HCT116 (cell line): ENCODE results near the gene POU3F2. TPM values are rescaled to one million over a fixed set of nuclear protein-coding genes. Genes with fewer than 3 reads are reported as not detected.

Experiments
- ATAC-seq: fragments of 200-7000 bp; cut with Tn5 transposase; 2 replicates; pipeline ENCODE4 v1.9.1; 2020; ENCODE audit warnings: mild to moderate bottlenecking, moderate library complexity
- BruUV-seq: library from RNA; stranded (reverse); fragments of 400-500 nt; replicated peaks from 2 replicates; lab custom pipeline; 2021; lab: Mats Ljungman, UMichigan
- CTCF ChIA-PET: fragments of 300-600 bp; sonication (Branson Sonifier 250); formaldehyde crosslinking; loops from one replicate; lab custom pipeline; 2021; ENCODE audit warnings: antibody characterized with exemption; lab: Charles Lee
- POLR2A ChIA-PET: fragments of 300-600, 350-600 bp; sonication (Branson Sonifier 250); formaldehyde crosslinking; loops from one replicate; lab custom pipeline; 2021; ENCODE audit warnings: antibody characterized with exemption; lab: Charles Lee
- RAD21 ChIA-PET, 2 experiments: fragments of 300-600 bp; sonication (Branson Sonifier 250); formaldehyde crosslinking; loops; one replicate each; lab custom pipeline; 2023; ENCODE audit warnings: low total read pairs in 2 of 2; ENCODE audit not compliant: uncharacterized antibody in 2 of 2, unreplicated experiment in 2 of 2, low non-redundant PET in 1 of 2; lab: Charles Lee
- DNase-seq: peaks from one replicate; pipeline ENCODE4 v3.0.0-alpha.2; 2010; ENCODE audit warnings: low read depth, low spot score
- H2AFZ ChIP-seq: fragments of 200-600 bp; shearing (Covaris generic), sonication (generic); 2 replicates; pipeline ENCODE4 v1.6.1; 2017; ENCODE audit warnings: low read depth, mixed run types, mixed read lengths, antibody characterized with exemption, low read length; ENCODE audit not compliant: poor library complexity, severe bottlenecking
- H3K27ac ChIP-seq: 2 replicates; pipeline ENCODE4 v1.5.1; 2012; ENCODE audit warnings: low read depth, low read length
- H3K27me3 ChIP-seq: fragments of 200-600 bp; sonication (generic); 2 replicates; pipeline ENCODE4 v1.6.1; 2016; ENCODE audit warnings: mixed run types, low read length, mixed read lengths; ENCODE audit not compliant: insufficient read depth
- H3K36me3 ChIP-seq, 2 experiments: fragments of 200-500 bp in 1 of 2; fragments of 200-600 bp in 1 of 2; sonication (Bioruptor generic) in 1 of 2; sonication (generic) in 1 of 2; 2 replicates each; pipeline versions ENCODE4 v1.5.1 to v1.6.1; 2014 to 2016; ENCODE audit warnings: low read length in 2 of 2, inconsistent platforms in 1 of 2, mixed read lengths in 1 of 2, mixed run types in 1 of 2; ENCODE audit not compliant: insufficient read depth in 2 of 2, control insufficient read depth in 1 of 2
- H3K4me1 ChIP-seq, 2 experiments: fragments of 200-600 bp in 1 of 2; sonication (generic) in 1 of 2; 2 replicates each; pipeline versions ENCODE4 v1.5.1 to v1.6.1; 2012 to 2017; ENCODE audit warnings: low read length in 2 of 2, inconsistent platforms in 1 of 2, mild to moderate bottlenecking in 1 of 2, mixed read lengths in 1 of 2, mixed run types in 1 of 2, moderate library complexity in 1 of 2; ENCODE audit not compliant: insufficient read depth in 2 of 2, control insufficient read depth in 1 of 2
- H3K4me2 ChIP-seq: fragments of 200-600 bp; sonication (generic); 2 replicates; pipeline ENCODE4 v1.6.1; 2017; ENCODE audit warnings: mixed run types, low read length, mixed read lengths
- H3K4me3 ChIP-seq, 2 experiments: fragments of 200-600 bp in 1 of 2; sonication (generic) in 1 of 2; replicated peaks in 1 of 2; 2 replicates each; pipeline ENCODE4 v1.5.1; 2011 to 2016; ENCODE audit warnings: low read length in 2 of 2, control low read depth in 1 of 2, low read depth in 1 of 2, mild to moderate bottlenecking in 1 of 2, mixed read lengths in 1 of 2, mixed run types in 1 of 2
- H3K79me2 ChIP-seq: fragments of 200-600 bp; sonication (generic); 2 replicates; pipeline ENCODE4 v1.6.1; 2017; ENCODE audit warnings: mild to moderate bottlenecking, mixed run types, low read length, moderate library complexity, mixed read lengths; ENCODE audit not compliant: insufficient read depth
- H3K9ac ChIP-seq: fragments of 200-600 bp; sonication (generic); 2 replicates; pipeline ENCODE4 v1.6.1; 2016; ENCODE audit warnings: low read length, mixed read lengths
- H3K9me2 ChIP-seq: fragments of 200-600 bp; sonication (generic), shearing (Covaris generic); 2 replicates; pipeline ENCODE4 v1.6.1; 2017; ENCODE audit warnings: mixed run types, mild to moderate bottlenecking, moderate library complexity; ENCODE audit not compliant: insufficient read depth
- H3K9me3 ChIP-seq, 2 experiments: fragments of 200-500 bp in 1 of 2; fragments of 200-600 bp in 1 of 2; sonication (Bioruptor generic) in 1 of 2; sonication (generic) in 1 of 2; 2 replicates each; pipeline ENCODE4 v1.6.1; 2014 to 2017; ENCODE audit warnings: low read length in 2 of 2, mixed read lengths in 2 of 2, inconsistent platforms in 1 of 2, low read depth in 1 of 2, mild to moderate bottlenecking in 1 of 2, mixed run types in 1 of 2, moderate library complexity in 1 of 2; ENCODE audit not compliant: control insufficient read depth in 1 of 2, insufficient read depth in 1 of 2
- H4K20me1 ChIP-seq: fragments of 200-600 bp; sonication (generic), shearing (Covaris generic); 2 replicates; pipeline ENCODE4 v1.6.1; 2017; ENCODE audit warnings: mixed run types, mild to moderate bottlenecking, moderate library complexity; ENCODE audit not compliant: insufficient read depth
- CEBPB ChIP-seq: IDR thresholded peaks from 2 replicates; pipeline ENCODE4 v1.6.1; 2012; ENCODE audit warnings: low read depth
- ELF1 ChIP-seq: IDR thresholded peaks from 2 replicates; pipeline ENCODE4 v1.6.1; 2012; ENCODE audit warnings: low read depth, borderline replicate concordance
- EZH2phosphoT487 ChIP-seq: fragments of 200-600 bp; IDR thresholded peaks from 2 replicates; pipeline ENCODE4 v1.6.1; 2018; ENCODE audit warnings: antibody characterized with exemption, borderline replicate concordance
- FOSL1 ChIP-seq: IDR thresholded peaks from 2 replicates; pipeline ENCODE4 v1.6.1; 2012; ENCODE audit warnings: low read depth
- JUND ChIP-seq: IDR thresholded peaks from 2 replicates; pipeline ENCODE4 v1.6.1; 2012
- RAD21 ChIP-seq: IDR thresholded peaks from 2 replicates; pipeline ENCODE4 v1.6.1; 2012; ENCODE audit warnings: low read depth, mild to moderate bottlenecking
- SP1 ChIP-seq: IDR thresholded peaks from 2 replicates; pipeline ENCODE4 v1.6.1; 2012; ENCODE audit warnings: low read depth
- SRF ChIP-seq: IDR thresholded peaks from 2 replicates; pipeline ENCODE4 v1.6.1; 2012; ENCODE audit warnings: low read depth
- TCF7L2 ChIP-seq: IDR thresholded peaks from 2 replicates; pipeline ENCODE4 v1.7.0; 2011; ENCODE audit warnings: borderline replicate concordance, inconsistent platforms; ENCODE audit not compliant: insufficient read depth, insufficient read length; ENCODE audit errors: extremely low read depth
- YY1 ChIP-seq: IDR thresholded peaks from 2 replicates; pipeline ENCODE4 v1.6.1; 2011; ENCODE audit warnings: low read length, low read depth, moderate library complexity, mild to moderate bottlenecking; ENCODE audit not compliant: insufficient replicate concordance; ENCODE audit errors: extremely low read depth
- ZFX ChIP-seq: fragments of 450-650 bp; IDR thresholded peaks from 2 replicates; pipeline ENCODE4 v1.6.1; 2017
- ZNF274 ChIP-seq: fragments of 200-500 bp; sonication (Bioruptor generic); IDR thresholded peaks from 2 replicates; pipeline ENCODE4 v1.6.1; 2014; ENCODE audit warnings: mild to moderate bottlenecking, low read depth, low read length, inconsistent platforms
- intact Hi-C: fragments of 100-400 bp; cut with micrococcal nuclease; formaldehyde crosslinking; loops from 2 replicates; pipeline ENCODE4 v1.10.0; 2022
- total RNA-seq: library from RNA; stranded (reverse); gene quantifications from one replicate; pipeline ENCODE4 v1.2.1, GENCODE V29; 2021; ENCODE audit not compliant: unreplicated experiment
- TF ChIP-seq, protein P1 (sequence below): IDR thresholded peaks from 2 replicates; pipeline ENCODE4 v1.6.1; 2012
- TF ChIP-seq, protein P2 (sequence below): IDR thresholded peaks from 2 replicates; pipeline ENCODE4 v1.6.1; 2012
- TF ChIP-seq, protein P3 (sequence below), 3 experiments: fragments of 200-600 bp in 1 of 3; sonication (generic) in 1 of 3; IDR thresholded peaks in 2 of 3; conservative IDR thresholded peaks in 1 of 3; 2 replicates each; pipeline ENCODE4 v1.5.1; 2012 to 2017; ENCODE audit warnings: low read depth in 2 of 3, low read length in 2 of 3, antibody characterized with exemption in 1 of 3, borderline replicate concordance in 1 of 3, control low read depth in 1 of 3, mild to moderate bottlenecking in 1 of 3, mixed read lengths in 1 of 3, mixed run types in 1 of 3, moderate library complexity in 1 of 3; ENCODE audit not compliant: insufficient read depth in 1 of 3

Gene POU3F2
- total RNA-seq, 1 experiment from 2014 or later = not detected

DNA sequence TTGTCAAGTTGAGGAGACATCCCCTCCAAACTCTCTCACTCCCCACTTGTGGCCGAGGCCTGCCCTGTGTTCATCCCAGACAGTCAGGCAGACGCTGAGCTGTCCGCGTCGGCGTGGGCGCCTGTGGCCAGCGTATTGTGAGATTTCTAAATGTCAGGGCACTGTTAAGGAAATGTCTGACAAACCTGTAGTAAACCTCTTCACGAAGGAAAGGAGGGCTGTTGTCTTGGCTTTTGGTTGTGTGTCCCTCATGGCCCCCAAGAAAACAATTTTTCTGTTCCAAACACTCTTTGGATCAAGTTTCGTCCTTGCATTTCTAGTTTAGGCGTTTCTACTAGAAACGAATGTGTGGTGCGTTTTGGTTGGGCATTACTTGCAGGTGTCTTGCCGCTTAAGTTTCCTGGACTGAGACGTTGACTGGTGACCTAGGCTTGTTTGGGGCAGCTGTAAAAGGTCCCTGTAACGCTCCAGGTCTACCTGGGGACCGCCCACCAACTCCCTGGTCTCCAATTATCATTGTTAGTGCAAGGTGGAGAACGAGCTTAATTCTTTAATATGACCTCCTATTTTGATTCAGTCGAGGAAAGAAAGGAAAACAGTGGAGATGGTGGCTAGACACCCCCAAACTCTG lies 8.7 kb upstream of the POU3F2 start:
- RAD21 ChIA-PET = no interaction called here
- no peaks in the 10 kb centered on the region for H3K36me3 ChIP-seq
- no peak overlapping the region for H3K27ac ChIP-seq
- POLR2A ChIA-PET = no interaction called here
- 0 out of 2 replicates have a peak, but pooled peaks cover 4% of the 10 kb centered on the region for H3K9me2 ChIP-seq
- no TSS peak for BruUV-seq
- TF ChIP-seq FOSL1 = no peak
- no peak for TF ChIP-seq EZH2phosphoT487
- TF ChIP-seq, protein P1, sequence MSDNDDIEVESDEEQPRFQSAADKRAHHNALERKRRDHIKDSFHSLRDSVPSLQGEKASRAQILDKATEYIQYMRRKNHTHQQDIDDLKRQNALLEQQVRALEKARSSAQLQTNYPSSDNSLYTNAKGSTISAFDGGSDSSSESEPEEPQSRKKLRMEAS = no peak
- TF ChIP-seq ZFX = no peak
- no peak for TF ChIP-seq JUND
- TF ChIP-seq RAD21 = no peak
- TF ChIP-seq ELF1 = no peak
- H3K9me3 ChIP-seq = no peaks in the 10 kb centered on the region
- H3K4me2 ChIP-seq = no peak overlapping the region
- H4K20me1 ChIP-seq = no peaks in the 10 kb centered on the region
- intact Hi-C loops = no loop called here
- DNase-seq (no peak), ATAC-seq (no peak)
- no peak overlapping the region for H3K4me3 ChIP-seq
- no peak overlapping the region for H2AFZ ChIP-seq
- no peaks in the 10 kb centered on the region for H3K79me2 ChIP-seq
- H3K27me3 ChIP-seq = peaks cover 10% of the 10 kb centered on the region
- H3K9ac ChIP-seq = no peak overlapping the region
- H3K4me1 ChIP-seq = no peaks in the 10 kb centered on the region
- CTCF ChIA-PET = no interaction called here

DNA sequence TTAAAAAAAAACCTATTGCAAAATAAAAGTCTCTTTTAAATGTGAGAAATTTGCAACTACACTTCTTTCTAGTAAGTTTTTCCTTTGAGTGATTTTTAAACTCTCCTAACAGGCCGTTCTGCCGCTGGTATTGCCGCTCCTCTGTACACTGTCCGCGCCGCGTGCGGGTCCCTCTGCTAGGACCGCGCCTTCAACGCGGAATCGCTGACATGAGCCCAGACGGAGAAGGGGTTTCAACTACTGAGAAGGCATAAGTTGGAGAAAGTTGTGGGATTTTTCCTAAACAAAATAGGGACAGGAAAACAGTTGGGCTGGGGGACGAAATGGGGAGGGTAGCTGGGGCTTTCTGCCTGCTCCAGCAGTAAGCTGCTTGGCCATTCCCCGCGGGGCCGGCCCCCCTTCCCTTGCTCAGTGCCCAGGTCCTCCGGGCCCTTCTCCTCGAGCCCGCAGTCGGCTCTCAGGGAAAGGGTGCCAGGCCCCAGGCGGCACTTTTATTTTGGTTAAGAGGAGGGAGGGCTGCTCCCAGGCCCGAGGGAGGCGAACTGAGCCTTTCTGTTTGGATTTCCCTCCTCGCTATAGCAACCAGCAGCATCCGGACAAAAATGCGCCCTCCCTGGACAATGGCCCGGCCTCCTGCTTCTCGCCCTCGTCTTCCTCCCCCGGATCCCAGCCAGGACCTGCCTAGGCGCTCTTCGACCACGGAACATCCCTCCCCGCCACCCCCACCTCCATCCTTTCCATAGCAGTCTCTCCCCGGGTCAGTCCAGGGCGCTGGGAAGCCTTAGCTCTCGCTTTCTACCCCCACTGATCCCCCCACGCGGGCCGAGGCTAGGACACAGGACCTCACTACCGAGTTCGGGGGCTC lies 6.8 kb upstream of the POU3F2 start:
- no peak for ATAC-seq
- no peak overlapping the region for H3K27ac ChIP-seq
- H4K20me1 ChIP-seq = no peaks in the 10 kb centered on the region
- H3K36me3 ChIP-seq = no peaks in the 10 kb centered on the region
- H3K79me2 ChIP-seq = no peaks in the 10 kb centered on the region
- H3K9me2 ChIP-seq = no peaks in the 10 kb centered on the region
- no TSS peak for BruUV-seq
- H2AFZ ChIP-seq = no peak overlapping the region
- no peak overlapping the region for H3K4me2 ChIP-seq
- intact Hi-C loops = no loop called here
- H3K4me3 ChIP-seq = no peak overlapping the region
- H3K4me1 ChIP-seq = no peaks in the 10 kb centered on the region
- H3K9me3 ChIP-seq = no peaks in the 10 kb centered on the region
- no peak for DNase-seq
- peaks cover 9% of the 10 kb centered on the region for H3K27me3 ChIP-seq
- H3K9ac ChIP-seq = no peak overlapping the region
- ChIA-PET CTCF (no interaction called here), POLR2A (no interaction called here), RAD21 (no interaction called here)
- TF ChIP-seq TCF7L2 = no peak
- TF ChIP-seq RAD21 = no peak
- TF ChIP-seq ZNF274 = no peak
- no peak for TF ChIP-seq YY1
- TF ChIP-seq EZH2phosphoT487 = no peak
- no peak for TF ChIP-seq SRF
- TF ChIP-seq, protein P2, sequence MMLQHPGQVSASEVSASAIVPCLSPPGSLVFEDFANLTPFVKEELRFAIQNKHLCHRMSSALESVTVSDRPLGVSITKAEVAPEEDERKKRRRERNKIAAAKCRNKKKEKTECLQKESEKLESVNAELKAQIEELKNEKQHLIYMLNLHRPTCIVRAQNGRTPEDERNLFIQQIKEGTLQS = no peak
- TF ChIP-seq, protein P1 = no peak
- no peak for TF ChIP-seq CEBPB
- no peak for TF ChIP-seq SP1
- TF ChIP-seq FOSL1 = no peak
- TF ChIP-seq, protein P3, sequence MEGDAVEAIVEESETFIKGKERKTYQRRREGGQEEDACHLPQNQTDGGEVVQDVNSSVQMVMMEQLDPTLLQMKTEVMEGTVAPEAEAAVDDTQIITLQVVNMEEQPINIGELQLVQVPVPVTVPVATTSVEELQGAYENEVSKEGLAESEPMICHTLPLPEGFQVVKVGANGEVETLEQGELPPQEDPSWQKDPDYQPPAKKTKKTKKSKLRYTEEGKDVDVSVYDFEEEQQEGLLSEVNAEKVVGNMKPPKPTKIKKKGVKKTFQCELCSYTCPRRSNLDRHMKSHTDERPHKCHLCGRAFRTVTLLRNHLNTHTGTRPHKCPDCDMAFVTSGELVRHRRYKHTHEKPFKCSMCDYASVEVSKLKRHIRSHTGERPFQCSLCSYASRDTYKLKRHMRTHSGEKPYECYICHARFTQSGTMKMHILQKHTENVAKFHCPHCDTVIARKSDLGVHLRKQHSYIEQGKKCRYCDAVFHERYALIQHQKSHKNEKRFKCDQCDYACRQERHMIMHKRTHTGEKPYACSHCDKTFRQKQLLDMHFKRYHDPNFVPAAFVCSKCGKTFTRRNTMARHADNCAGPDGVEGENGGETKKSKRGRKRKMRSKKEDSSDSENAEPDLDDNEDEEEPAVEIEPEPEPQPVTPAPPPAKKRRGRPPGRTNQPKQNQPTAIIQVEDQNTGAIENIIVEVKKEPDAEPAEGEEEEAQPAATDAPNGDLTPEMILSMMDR (IDR thresholded peaks at IDR 0.05 in 2 of 3, conservative IDR thresholded peaks at IDR 0.05 in 1 of 3; ENCODE audit: borderline replicate concordance in 1 of 3, insufficient read depth in 1 of 3, low read depth in 2 of 3, low read length in 2 of 3) = no peak
- TF ChIP-seq JUND = no peak
- TF ChIP-seq ELF1 = no peak
